Measurements from ENCODE around the gene ADAM23.

Gene ADAM23

DNA sequence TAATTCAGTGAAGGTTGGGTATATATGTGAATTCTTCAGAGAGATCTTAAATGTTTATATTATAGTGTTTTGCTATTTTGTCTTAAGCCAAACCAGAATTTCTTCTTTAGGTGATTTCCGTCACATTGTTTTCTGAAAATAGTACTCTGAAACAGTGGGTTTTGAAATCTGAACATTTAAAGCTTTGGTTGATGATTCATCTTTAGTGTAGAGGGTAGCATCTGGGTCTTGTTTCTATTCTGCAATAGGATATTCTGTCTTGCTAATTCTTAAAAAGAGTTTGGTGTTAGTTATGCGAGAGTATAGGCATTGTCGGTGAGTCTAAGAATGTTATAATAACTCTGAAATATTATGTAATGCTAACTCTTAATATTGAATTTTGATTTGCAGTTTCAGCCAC is 129.4 kb downstream of the ADAM23 start:
- DNase-seq (ENCODE audit: low spot score) = no peak
- TF ChIP-seq, protein P1, sequence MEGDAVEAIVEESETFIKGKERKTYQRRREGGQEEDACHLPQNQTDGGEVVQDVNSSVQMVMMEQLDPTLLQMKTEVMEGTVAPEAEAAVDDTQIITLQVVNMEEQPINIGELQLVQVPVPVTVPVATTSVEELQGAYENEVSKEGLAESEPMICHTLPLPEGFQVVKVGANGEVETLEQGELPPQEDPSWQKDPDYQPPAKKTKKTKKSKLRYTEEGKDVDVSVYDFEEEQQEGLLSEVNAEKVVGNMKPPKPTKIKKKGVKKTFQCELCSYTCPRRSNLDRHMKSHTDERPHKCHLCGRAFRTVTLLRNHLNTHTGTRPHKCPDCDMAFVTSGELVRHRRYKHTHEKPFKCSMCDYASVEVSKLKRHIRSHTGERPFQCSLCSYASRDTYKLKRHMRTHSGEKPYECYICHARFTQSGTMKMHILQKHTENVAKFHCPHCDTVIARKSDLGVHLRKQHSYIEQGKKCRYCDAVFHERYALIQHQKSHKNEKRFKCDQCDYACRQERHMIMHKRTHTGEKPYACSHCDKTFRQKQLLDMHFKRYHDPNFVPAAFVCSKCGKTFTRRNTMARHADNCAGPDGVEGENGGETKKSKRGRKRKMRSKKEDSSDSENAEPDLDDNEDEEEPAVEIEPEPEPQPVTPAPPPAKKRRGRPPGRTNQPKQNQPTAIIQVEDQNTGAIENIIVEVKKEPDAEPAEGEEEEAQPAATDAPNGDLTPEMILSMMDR (IDR thresholded peaks at IDR 0.05; ENCODE audit: extremely low read depth, missing control alignments) = no peak

DNA sequence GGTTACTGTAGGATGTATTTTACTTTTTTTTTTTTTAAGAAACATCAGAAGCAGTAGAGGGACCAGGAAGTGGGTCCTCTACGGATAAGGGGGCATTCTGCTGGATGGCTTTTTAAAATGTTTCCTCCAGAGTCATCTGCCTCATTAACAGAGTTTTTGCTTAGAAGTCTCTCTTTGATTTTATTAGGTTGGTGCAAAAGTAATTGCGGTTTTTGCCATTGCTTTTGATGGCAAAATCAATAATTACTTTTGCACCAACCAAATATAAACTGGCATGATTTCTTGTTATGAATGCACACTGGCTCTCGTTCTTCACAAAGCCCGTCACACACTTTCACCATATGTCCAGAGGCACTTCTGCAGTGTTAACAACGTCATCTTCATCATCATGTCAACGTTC is 130.5 kb downstream of the ADAM23 start:
- TF ChIP-seq, protein P1 (IDR thresholded peaks at IDR 0.05; ENCODE audit: extremely low read depth, missing control alignments) = no peak
- no peak for DNase-seq (ENCODE audit: low spot score)

DNA sequence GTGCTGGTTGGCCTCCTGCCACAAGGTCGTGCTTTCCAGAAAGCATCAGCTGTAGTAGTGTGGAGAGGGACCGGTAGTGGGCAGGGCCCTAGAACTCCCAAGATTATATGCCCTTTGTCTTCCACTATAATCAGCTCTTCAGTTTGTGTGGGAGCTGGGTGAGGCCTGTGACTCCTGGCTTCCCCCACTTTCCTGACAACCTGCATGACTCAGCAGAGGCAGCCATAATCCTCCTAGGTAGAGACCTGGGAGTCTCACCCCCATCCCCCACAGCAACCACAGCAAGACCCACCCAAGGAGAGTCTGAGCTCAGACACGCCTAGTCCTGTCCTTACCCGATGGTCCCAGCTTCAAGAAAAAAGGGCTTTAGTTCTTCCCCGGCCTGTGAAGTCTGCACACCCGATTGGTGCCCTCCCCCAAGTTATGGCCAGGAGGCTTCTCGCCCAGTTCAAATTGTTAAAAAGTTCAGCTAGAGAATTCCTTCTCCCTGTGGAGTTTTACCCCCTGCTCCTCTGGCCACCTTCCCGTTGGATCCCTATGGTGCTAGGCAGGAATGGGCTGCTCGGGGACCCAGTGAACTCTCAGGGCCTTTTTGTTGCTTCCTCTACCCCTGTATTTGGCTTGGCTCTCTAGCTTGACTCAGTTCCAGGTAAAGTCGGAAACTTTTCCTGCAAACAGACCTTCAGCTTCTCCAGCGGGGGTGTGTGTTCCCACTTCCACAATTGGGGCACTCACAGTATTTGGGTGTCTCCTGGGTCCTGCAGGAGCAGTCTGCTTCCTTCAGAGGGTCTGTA is 141.2 kb downstream of the ADAM23 start:
- TF ChIP-seq, protein P1 (IDR thresholded peaks at IDR 0.05; ENCODE audit: extremely low read depth, missing control alignments) = no peak
- DNase-seq (ENCODE audit: low spot score) = no peak

DNA sequence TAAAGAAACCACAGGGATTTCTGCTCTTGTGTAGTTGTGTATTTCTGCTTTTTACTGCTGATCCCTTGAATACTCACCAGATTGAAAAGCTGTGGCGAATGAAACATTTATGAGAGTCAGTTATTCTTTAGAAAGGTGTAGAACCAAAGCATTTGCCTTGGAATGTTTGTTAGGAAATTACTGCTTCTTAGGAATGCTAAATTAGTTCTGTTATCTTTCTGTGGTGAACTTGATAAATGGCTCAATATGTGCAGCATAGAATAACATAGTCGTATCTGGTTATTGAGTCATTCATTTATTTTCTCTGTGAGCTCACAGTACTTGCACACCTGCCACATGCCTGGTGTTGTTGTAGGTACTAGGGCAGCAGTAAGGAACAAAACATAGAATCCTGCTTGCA is 142.0 kb downstream of the ADAM23 start:
- DNase-seq (ENCODE audit: low spot score) = no peak
- TF ChIP-seq, protein P1 (IDR thresholded peaks at IDR 0.05; ENCODE audit: extremely low read depth, missing control alignments) = no peak

DNA sequence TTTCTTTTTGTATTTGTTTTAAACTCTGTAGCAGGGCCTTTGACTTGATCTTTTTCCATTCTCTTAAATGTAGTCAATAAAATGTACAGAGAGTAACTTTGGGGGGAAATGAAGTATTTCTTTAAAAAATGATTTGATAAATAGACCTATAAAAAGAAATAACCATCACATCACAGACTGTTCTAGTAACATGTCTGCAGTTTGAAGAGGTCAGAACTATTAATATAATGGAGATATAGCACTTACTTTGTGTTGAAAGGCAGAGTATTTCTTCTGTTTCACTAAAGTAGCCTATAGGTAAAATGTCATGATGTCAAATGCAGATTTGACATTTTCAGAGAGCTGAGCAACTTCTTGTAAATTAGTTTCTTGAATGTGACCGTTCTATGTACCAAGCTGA is 143.3 kb downstream of the ADAM23 start:
- TF ChIP-seq, protein P1 (IDR thresholded peaks at IDR 0.05; ENCODE audit: extremely low read depth, missing control alignments) = no peak
- DNase-seq (ENCODE audit: low spot score) = no peak

DNA sequence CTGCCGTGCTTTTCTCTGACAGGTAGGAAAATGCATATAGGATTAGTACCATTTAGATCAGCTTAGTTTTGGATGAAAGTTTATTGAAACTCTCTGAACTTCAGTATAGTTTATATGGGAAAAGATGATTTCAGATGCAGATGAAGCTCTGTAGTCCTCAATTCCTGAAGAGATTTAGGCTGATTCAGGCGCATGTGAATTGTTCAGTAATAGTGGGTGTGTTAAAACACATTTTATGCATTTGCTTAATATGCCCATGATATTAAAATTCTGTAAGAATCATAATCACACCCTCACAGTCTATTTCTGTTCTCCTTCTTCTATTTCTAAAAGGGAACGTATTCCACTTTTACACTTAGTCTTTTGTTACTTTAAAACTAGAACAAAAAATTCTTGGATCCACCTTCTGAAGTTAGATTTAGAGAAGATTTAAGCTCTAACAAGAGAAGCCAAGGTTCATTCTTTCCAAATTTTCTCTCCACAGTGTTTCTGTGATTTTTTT is 154.4 kb downstream of the ADAM23 start:
- no peak for DNase-seq (ENCODE audit: low spot score)
- TF ChIP-seq, protein P1 (IDR thresholded peaks at IDR 0.05; ENCODE audit: extremely low read depth, missing control alignments) = no peak

DNA sequence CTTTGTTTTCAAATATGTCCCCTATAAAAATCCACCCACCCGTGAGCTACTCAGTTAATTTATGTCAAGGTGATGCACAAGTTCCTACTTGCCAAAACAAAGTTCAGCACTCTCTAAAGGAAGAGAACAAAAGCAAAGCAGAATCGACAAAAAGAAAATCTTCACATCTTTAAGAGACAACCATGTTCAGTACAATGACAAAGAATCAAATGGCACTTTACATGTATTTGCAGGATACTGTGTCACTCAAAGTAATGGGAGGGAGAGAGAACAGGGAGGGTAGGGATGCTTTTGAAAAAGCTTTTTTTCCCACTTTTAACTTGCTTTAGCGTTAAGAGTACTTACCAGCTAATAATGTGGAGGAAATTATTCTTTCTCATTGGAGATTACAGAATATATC is 159.9 kb downstream of the ADAM23 start:
- no peak for DNase-seq (ENCODE audit: low spot score)
- TF ChIP-seq, protein P1 (IDR thresholded peaks at IDR 0.05; ENCODE audit: extremely low read depth, missing control alignments) = no peak

Data from GM20000 (cell line).